Measurements from ENCODE around the gene STK10. TPM values are rescaled to one million over a fixed set of nuclear protein-coding genes. Genes with fewer than 3 reads are reported as not detected.
"Not testable (repeated sequence)": the region's sequence is repeated elsewhere in the genome, so short reads cannot be mapped to it uniquely, and the experiment has no call there.

STK10 gene
- total and polyA plus RNA-seq, 8 donors: 6.6 to 86.6 (median 14.8) TPM

GRCh38 chr5:172200476-172200875, 12.5 kb upstream of the STK10 start:
- peaks cover 0 to 4% (median 0%) of the 10 kb centered on the region in 4 donors for H3K4me1 ChIP-seq
- H3K27ac ChIP-seq: no peak overlapping the region
- intact Hi-C loops (cut with DNase I; ENCODE audit: low total_unique reads): no loop called here
- H3K4me3 ChIP-seq: no peak overlapping the region
- 86 to 94% (median 91%) methylated on average over 6 of the region's 6 CpGs for WGBS, 5 donors
- no peak for DNase-seq
- no peaks in the 10 kb centered on the region for H3K27me3 ChIP-seq
- H3K9me3 ChIP-seq: no peaks in the 10 kb centered on the region
- no peaks in the 10 kb centered on the region for H3K36me3 ChIP-seq
- TF ChIP-seq POLR2AphosphoS5 (IDR thresholded peaks at IDR 0.05) (no peak), EP300 (IDR thresholded peaks at IDR 0.05) (no peak), CTCF (IDR thresholded peaks at IDR 0.05) (no peak), POLR2A (IDR thresholded peaks at IDR 0.05) (no peak)

GRCh38 chr5:172199446-172199845, 11.4 kb upstream of the STK10 start:
- WGBS, 5 donors: 76 to 90% (median 82%) methylated on average over 10 of the region's 10 CpGs
- TF ChIP-seq CTCF (IDR thresholded peaks at IDR 0.05) (no peak), POLR2A (IDR thresholded peaks at IDR 0.05) (no peak), POLR2AphosphoS5 (IDR thresholded peaks at IDR 0.05) (no peak), EP300 (IDR thresholded peaks at IDR 0.05) (no peak)
- Histone ChIP-seq H3K36me3 (no peaks in the 10 kb centered on the region), H3K27ac (no peak overlapping the region), H3K4me1 (peaks cover 0 to 4% (median 0%) of the 10 kb centered on the region in 4 donors), H3K4me3 (no peak overlapping the region), H3K9me3 (no peaks in the 10 kb centered on the region), H3K27me3 (no peaks in the 10 kb centered on the region)
- DNase-seq: no peak
- intact Hi-C loops (cut with DNase I; ENCODE audit: low total_unique reads): loop anchor here (10.0 kb wide), 1 partner anchor 95 kb away; no protein-coding TSS in a partner anchor

DNA sequence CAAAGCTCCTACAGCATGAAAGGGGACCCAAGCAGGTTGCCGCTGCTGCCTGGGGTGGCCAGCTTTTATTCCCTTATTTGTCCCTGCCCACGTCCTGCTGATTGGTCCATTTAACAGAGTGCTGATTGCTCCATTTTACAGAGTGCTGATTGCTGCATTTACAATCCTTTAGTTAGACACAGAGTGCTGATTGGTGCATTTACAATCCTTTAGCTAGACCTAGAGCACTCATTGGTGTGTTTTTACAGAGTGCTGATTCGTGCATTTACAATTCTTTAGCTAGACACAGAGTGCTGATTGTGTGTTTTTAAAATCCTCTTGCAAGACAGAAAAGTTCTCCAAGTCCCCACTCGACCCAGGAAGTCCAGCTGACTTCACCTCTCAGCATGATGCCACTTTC, 9.8 kb upstream of the STK10 start:
- H3K36me3 ChIP-seq, DNase-seq, H3K4me3 ChIP-seq, H3K4me1 ChIP-seq, H3K27ac ChIP-seq, H3K9me3 ChIP-seq, H3K27me3 ChIP-seq: not testable (repeated sequence)
- 75 to 85% (median 81%) methylated on average over 4 of the region's 4 CpGs for WGBS, 5 donors
- intact Hi-C loops (cut with DNase I; ENCODE audit: low total_unique reads): loop anchor here (10.0 kb wide), 1 partner anchor 97 kb away; no protein-coding TSS in a partner anchor

GRCh38 chr5:172194985-172195774, 7.2 kb upstream of the STK10 start:
- Histone ChIP-seq H3K36me3 (no peaks in the 10 kb centered on the region), H3K27ac (no peak overlapping the region), H3K4me1 (peaks cover 0 to 4% (median 0%) of the 10 kb centered on the region in 4 donors), H3K4me3 (no peak overlapping the region), H3K9me3 (no peaks in the 10 kb centered on the region), H3K27me3 (no peaks in the 10 kb centered on the region)
- 39 to 58% (median 52%) methylated on average over 6 of the region's 6 CpGs for WGBS, 5 donors
- no peak for DNase-seq
- intact Hi-C loops (cut with DNase I; ENCODE audit: low total_unique reads): loop anchor here (5.0 to 10.0 kb wide), 2 partner anchors 93 to 100 kb away; no protein-coding TSS in a partner anchor
- TF ChIP-seq CTCF (IDR thresholded peaks at IDR 0.05) (no peak), POLR2A (IDR thresholded peaks at IDR 0.05) (no peak), POLR2AphosphoS5 (IDR thresholded peaks at IDR 0.05) (no peak), EP300 (IDR thresholded peaks at IDR 0.05) (no peak)

DNA sequence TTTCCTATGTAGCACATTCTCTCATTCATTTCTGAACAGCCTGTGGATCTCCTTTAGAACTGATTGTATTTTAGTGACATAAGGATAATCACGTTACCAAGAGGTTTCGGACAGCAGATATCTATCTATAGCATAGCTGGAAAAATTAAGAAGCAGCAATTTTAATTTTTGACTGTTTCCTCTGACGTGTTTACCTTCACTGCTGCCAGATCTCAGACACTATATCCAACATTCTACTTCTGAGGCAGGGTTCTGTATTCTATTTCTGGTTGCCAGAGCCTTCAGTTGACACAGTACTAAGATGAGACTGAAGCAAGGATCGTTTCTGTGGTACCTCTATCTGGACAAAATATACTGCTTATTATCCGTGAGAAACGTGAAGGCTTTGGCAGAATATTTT, 5.8 kb upstream of the STK10 start, which contains the start of gene EFCAB9:
EFCAB9 (plus strand) TSS at position 301 of the 400 bp plus-strand sequence; CDS start at position 302, 1 bp downstream.
- DNase-seq: no peak
- WGBS, 5 donors: 78 to 82% (median 81%) methylated on average over 6 of the region's 6 CpGs
- TF ChIP-seq POLR2AphosphoS5 (IDR thresholded peaks at IDR 0.05) (no peak), POLR2A (IDR thresholded peaks at IDR 0.05) (no peak), EP300 (IDR thresholded peaks at IDR 0.05) (no peak), CTCF (IDR thresholded peaks at IDR 0.05) (no peak)
- H3K4me1 ChIP-seq: peaks cover 0 to 9% (median 6%) of the 10 kb centered on the region in 4 donors
- no peaks in the 10 kb centered on the region for H3K27me3 ChIP-seq
- H3K4me3 ChIP-seq: no peak within 1 kb of the TSS
- no peaks in the 10 kb centered on the region for H3K36me3 ChIP-seq
- no peak within 1 kb of the TSS for H3K27ac ChIP-seq
- H3K9me3 ChIP-seq: no peaks in the 10 kb centered on the region
- intact Hi-C loops (cut with DNase I; ENCODE audit: low total_unique reads): loop anchor here (5.0 to 10.0 kb wide), 2 partner anchors 92 to 101 kb away; no protein-coding TSS in a partner anchor

All from stomach (tissue), 9 donors.